Transverse colon (tissue), 4 donors: Measurements from ENCODE around the gene PUM1. TPM values are rescaled to one million over a fixed set of nuclear protein-coding genes. Genes with fewer than 3 reads are reported as not detected.
"Not testable (repeated sequence)": the region's sequence is repeated elsewhere in the genome, so short reads cannot be mapped to it uniquely, and the experiment has no call there.

ENCODE experiments used
- DNase-seq: peaks from one replicate; pipeline ENCODE4 v3.0.0-alpha.2; 2019
- H3K27ac ChIP-seq, 4 donors: fragments of 200-600 bp; sonication (generic); 2 replicates each; pipeline ENCODE4 v1.5.1; 2016 to 2018; ENCODE audit warnings: inconsistent platforms in 4 of 4
- H3K27me3 ChIP-seq: fragments of 200-600 bp; sonication (generic); 2 replicates; pipeline ENCODE4 v1.5.1; 2017; ENCODE audit warnings: inconsistent platforms
- H3K36me3 ChIP-seq, 4 donors: fragments of 200-600 bp; sonication (generic); 2 replicates each; pipeline ENCODE4 v1.5.1; 2017 to 2019; ENCODE audit warnings: inconsistent platforms in 4 of 4
- H3K4me1 ChIP-seq, 4 donors: fragments of 200-600 bp; sonication (generic); 2 replicates each; pipeline ENCODE4 v1.5.1; 2017 to 2020; ENCODE audit warnings: inconsistent platforms in 4 of 4
- H3K4me3 ChIP-seq, 4 donors: fragments of 200-600 bp; sonication (generic); 1 replicate in 1 of 4; 2 replicates in 3 of 4; pipeline versions ENCODE4 v1.5.1 to v1.6.1; 2017 to 2019; ENCODE audit warnings: inconsistent platforms in 4 of 4
- H3K9me3 ChIP-seq, 2 donors: fragments of 200-600 bp; sonication (generic); 2 replicates each; pipeline ENCODE4 v1.5.1; 2017 to 2019; ENCODE audit warnings: inconsistent platforms in 2 of 2
- EP300 ChIP-seq: sonication (generic); formaldehyde crosslinking; IDR thresholded peaks from one replicate; pipeline ENCODE4 v1.6.1; 2017; ENCODE audit warnings: antibody characterized with exemption, low read depth
- POLR2A ChIP-seq: fragments of 450-650 bp; IDR thresholded peaks from one replicate; pipeline ENCODE4 v1.6.1; 2016; ENCODE audit warnings: antibody characterized with exemption, mild to moderate bottlenecking, moderate library complexity
- POLR2AphosphoS5 ChIP-seq, 3 donors: sonication (generic); formaldehyde crosslinking; IDR thresholded peaks; one replicate each; pipeline ENCODE4 v1.6.1; 2016; ENCODE audit warnings: antibody characterized with exemption in 3 of 3
- WGBS, 2 donors: methylation state at CpG; one replicate each; pipeline ENCODE4 v1.1.5; 2018; ENCODE audit warnings: low coverage in 1 of 2; 5-methylcytosine and 5-hydroxymethylcytosine counted together
- in situ Hi-C, 4 donors: fragments of 200-750 bp; cut with MboI; loops; one replicate each; pipeline versions ENCODE4 v1.15.0 to v1.15.1; 2017; ENCODE audit warnings: low sequenced_read_pairs in 3 of 4, low pct_ligation_motif_present in 1 of 4, low pct_unique_long_range_greater_than_20kb in 1 of 4
- intact Hi-C: fragments of 100-400 bp; cut with DNase I; formaldehyde crosslinking; loops from one replicate; pipeline ENCODE4 v1.15.1; 2023; ENCODE audit warnings: low total_unique reads
- total RNA-seq, 4 donors: library from RNA; depleted of rRNA; stranded (reverse); fragments of >200 nt; gene quantifications; one replicate each; pipeline ENCODE4 v1.1.0, GENCODE V29; 2016
- TF ChIP-seq, protein P1 (sequence below), 5 experiments: fragments of 200-600 bp in 3 of 5; fragments of 450-650 bp in 2 of 5; sonication (generic) in 3 of 5; IDR thresholded peaks; 1 replicate in 2 of 5; 2 replicates in 3 of 5; pipeline ENCODE4 v1.5.1; 2016 to 2017; ENCODE audit warnings: antibody characterized with exemption in 5 of 5, inconsistent platforms in 3 of 5, mild to moderate bottlenecking in 2 of 5, moderate library complexity in 1 of 5

Gene PUM1
- total RNA-seq, 4 donors from 2014 or later = 73.6 to 201 (median 78.5) TPM

DNA sequence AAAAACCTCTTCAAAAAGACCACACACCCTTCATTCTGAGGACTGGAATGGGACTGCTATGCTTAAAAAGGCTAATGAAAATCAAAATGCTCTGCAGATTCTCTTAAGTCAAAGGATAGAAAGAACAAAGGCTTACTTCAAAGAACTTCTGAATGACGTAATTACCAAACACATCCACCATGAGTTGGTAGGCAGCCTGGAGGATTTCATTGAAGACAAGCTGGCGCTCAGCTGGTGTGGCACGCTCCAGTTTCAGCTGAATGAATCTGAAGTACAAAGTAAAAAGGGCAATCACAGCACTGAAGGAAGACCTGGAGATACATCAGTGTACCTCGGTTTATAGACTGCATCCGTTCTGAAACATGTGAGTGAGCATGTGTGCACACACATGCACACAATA, 113.4 kb downstream of the PUM1 start:
- in situ Hi-C loops = no loop called here
- H3K27ac ChIP-seq = no peak overlapping the region
- no peaks in the 10 kb centered on the region for H3K9me3 ChIP-seq
- H3K4me1 ChIP-seq = no peaks in the 10 kb centered on the region
- H3K4me3 ChIP-seq = no peak overlapping the region
- peaks cover 0 to 65% (median 31%) of the 10 kb centered on the region in 4 donors for H3K36me3 ChIP-seq
- intact Hi-C loops = no loop called here
- H3K27me3 ChIP-seq = no peaks in the 10 kb centered on the region
- DNase-seq = no peak
- 80 to 84% methylated on average over 5 of the region's 5 CpGs for WGBS, 2 donors
- TF ChIP-seq, protein P1, sequence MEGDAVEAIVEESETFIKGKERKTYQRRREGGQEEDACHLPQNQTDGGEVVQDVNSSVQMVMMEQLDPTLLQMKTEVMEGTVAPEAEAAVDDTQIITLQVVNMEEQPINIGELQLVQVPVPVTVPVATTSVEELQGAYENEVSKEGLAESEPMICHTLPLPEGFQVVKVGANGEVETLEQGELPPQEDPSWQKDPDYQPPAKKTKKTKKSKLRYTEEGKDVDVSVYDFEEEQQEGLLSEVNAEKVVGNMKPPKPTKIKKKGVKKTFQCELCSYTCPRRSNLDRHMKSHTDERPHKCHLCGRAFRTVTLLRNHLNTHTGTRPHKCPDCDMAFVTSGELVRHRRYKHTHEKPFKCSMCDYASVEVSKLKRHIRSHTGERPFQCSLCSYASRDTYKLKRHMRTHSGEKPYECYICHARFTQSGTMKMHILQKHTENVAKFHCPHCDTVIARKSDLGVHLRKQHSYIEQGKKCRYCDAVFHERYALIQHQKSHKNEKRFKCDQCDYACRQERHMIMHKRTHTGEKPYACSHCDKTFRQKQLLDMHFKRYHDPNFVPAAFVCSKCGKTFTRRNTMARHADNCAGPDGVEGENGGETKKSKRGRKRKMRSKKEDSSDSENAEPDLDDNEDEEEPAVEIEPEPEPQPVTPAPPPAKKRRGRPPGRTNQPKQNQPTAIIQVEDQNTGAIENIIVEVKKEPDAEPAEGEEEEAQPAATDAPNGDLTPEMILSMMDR (IDR thresholded peaks at IDR 0.05) = no peak
- TF ChIP-seq POLR2AphosphoS5 (IDR thresholded peaks at IDR 0.05) (peak in 1 of 3 donors; percentile 21), EP300 (no peak), POLR2A (no peak)

DNA sequence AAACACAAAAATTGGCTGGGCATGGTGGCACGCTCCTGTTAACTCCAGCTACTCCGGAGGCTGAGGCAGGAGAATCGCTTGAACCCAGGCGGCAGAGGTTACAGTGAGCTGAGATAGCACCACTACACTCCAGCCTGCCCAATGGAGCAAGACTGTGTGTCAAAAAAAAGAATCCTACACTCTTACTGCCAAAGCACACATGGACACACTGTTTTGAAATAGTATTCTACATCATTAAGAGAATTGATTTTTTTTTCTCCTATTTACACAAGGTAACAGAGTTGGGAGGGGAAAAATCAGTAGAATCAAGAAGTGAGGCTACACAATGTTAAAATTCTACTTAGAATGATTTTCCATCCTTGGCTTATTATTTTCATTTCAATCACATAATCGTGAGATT, 114.8 kb downstream of the PUM1 start:
- Histone ChIP-seq H3K4me1 (no peaks in the 10 kb centered on the region), H3K36me3 (peaks cover 0 to 73% (median 33%) of the 10 kb centered on the region in 4 donors), H3K27me3 (no peaks in the 10 kb centered on the region), H3K27ac (no peak overlapping the region), H3K4me3 (no peak overlapping the region), H3K9me3 (no peaks in the 10 kb centered on the region)
- no peak for DNase-seq
- intact Hi-C loops = no loop called here
- TF ChIP-seq EP300 (no peak), POLR2A (no peak), POLR2AphosphoS5 (IDR thresholded peaks at IDR 0.05) (no peak)
- 94 to 99% methylated on average over 1 to 5 of the region's 5 CpGs for WGBS, 2 donors
- in situ Hi-C loops = no loop called here

DNA sequence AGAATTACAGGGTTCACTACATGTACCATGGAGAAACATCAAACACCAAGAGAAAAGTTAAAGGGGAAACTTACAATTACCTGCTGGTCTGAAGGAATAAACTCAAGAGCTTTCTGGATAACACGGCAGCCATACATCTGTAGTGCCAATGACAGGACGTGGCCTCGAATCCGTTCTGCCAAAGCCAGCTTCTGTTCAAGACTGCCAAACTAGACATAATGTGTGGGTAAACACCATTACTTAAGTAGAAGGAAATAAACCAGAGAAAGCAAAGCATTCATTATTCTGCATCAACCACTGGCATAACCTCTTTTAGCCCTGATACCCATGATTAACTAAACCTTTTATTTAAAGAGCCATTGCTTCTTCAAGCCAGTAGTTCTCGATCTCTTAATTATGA, 115.5 kb downstream of the PUM1 start:
- H3K36me3 ChIP-seq = peaks cover 0 to 75% (median 35%) of the 10 kb centered on the region in 4 donors
- WGBS, 2 donors = 85 to 95% methylated on average over 5 of the region's 5 CpGs
- in situ Hi-C loops = no loop called here
- intact Hi-C loops = no loop called here
- H3K27ac ChIP-seq = no peak overlapping the region
- no peaks in the 10 kb centered on the region for H3K27me3 ChIP-seq
- H3K4me3 ChIP-seq = no peak overlapping the region
- TF ChIP-seq POLR2AphosphoS5 (IDR thresholded peaks at IDR 0.05) (no peak), POLR2A (no peak), EP300 (no peak)
- TF ChIP-seq, protein P1 (IDR thresholded peaks at IDR 0.05) = no peak
- H3K4me1 ChIP-seq = no peaks in the 10 kb centered on the region
- DNase-seq = no peak
- no peaks in the 10 kb centered on the region for H3K9me3 ChIP-seq

DNA sequence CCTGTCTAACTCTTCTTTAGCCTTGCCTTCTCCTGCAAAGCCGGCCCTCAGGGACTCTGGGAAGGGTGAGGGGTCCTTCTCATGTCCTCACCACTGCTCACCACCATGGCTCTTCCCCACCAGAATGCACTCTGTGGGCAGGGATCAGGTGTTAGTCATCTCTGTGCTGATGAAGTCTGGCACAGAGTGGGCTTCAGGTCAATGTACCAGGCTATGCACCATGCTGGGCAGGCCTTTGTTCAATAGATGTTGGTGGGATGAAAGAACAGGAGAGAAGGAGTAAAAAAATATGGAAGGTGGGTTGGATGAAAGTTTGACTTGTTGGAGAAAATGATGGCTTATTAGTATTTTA, 116.1 kb downstream of the PUM1 start:
- H3K27ac ChIP-seq, H3K27me3 ChIP-seq, H3K9me3 ChIP-seq, H3K4me1 ChIP-seq, intact Hi-C loops, in situ Hi-C loops, H3K4me3 ChIP-seq, DNase-seq: not testable (repeated sequence)
- H3K36me3 ChIP-seq = peaks cover 0 to 74% (median 37%) of the 10 kb centered on the region in 4 donors
- 100% methylated on average over 1 of the region's 1 CpG; no CpG with 5 or more reads in 1 of the 2 donors for WGBS, 2 donors

DNA sequence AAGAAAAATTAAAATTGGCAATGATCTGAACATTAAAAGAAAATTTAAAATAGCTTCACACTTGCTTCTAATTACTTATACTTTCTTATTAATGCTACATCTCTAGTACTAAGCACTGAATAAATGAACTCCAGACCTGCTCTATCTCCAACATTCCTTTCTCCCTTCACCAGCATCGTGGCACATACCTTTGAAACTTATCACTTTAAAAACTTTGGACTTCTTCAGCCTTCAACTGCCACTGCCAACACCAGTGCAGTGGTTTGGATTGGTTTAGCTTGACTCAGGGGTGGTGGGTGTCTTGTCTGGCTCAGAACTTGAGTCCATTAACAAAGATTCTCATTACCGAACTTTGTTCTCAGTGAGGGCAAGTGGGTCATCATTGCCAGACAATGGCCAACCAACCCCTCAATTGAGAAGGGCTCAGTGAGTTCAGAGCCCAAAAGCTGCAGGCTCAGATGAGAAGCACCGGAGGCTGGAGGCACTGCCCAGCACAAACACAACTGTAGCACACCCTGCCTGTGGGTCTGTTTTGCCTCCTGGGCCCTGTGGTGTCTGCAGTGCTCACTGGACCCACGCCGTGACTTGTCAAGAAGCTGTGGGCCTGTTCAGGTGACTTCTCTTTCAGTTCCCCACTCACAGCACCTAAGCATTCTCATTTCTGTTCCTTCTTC, 116.6 kb downstream of the PUM1 start:
- H3K36me3 ChIP-seq = peaks cover 0 to 73% (median 35%) of the 10 kb centered on the region in 4 donors
- H3K9me3 ChIP-seq, H3K4me3 ChIP-seq, H3K27ac ChIP-seq, H3K27me3 ChIP-seq, DNase-seq, intact Hi-C loops, in situ Hi-C loops, H3K4me1 ChIP-seq: not testable (repeated sequence)
- WGBS, 2 donors = 86% methylated on average over 1 of the region's 5 CpGs; no CpG with 5 or more reads in 1 of the 2 donors
